CD4-positive, alpha-beta T cell treated with Interleukin-10 for 1 hour (primary cell): ENCODE results near the gene ATE1.
"Not testable (repeated sequence)": the region's sequence is repeated elsewhere in the genome, so short reads cannot be mapped to it uniquely, and the experiment has no call there.

ENCODE experiments used
- DNase-seq: peaks from one replicate; pipeline ENCODE4 v3.0.0-alpha.2; 2020

The ATE1 gene

DNA sequence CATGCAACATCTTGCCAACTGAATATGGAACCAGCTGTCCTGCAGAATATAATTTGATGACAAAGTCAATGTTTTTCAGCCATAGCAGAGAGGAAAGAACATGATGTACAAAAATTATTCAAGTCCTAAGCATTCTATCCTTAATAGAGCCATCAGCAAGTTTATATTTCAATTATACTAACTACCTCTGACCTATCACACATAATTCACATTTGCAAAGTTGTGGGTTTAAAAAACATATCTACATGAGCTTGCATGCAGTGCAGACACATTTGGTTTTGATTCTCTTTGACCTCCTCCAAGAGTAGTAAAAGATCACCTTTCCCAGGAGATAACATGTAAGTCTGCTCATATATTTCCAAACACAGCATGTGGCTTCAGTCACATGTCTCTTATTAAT is 203.5 kb downstream of the ATE1 start:
- DNase-seq = no peak

DNA sequence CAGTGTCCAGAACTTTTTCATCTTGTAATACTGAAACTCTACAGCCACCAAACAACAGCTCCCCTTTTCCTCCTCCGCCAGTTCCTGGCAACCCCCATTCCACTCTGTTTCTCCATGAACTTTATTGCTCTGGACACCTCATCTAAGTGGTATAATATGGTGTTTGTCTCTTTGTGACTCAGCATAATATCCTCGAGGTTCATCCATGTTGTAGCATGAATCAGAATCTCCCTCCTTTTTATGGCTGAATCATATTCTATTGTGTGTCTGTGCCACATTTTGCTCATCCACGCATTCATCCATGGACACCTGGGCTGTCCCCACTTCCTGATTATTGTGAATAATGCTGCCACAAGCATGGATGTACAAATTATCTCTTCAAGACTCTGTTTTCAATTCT is 205.2 kb downstream of the ATE1 start:
- no peak for DNase-seq

DNA sequence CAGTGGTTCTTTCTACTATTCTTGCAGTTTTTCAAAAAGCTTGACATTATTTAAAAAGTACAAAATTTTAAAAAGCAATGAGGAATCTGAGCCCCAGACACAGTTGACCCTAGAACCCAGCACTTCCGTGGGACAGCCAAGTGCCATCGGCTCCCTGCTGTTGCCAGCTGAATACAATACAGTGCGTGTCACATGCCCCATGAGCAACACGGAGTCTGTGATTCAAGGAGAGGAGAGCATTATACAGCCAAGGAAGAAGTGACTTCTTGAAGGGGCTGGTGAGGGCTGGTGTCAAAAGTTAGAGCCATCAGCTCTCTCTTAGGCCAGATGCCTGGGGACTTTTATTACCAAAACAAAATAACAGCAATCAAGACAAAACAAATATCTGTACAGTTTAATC is 206.6 kb downstream of the ATE1 start:
- DNase-seq = no peak

DNA sequence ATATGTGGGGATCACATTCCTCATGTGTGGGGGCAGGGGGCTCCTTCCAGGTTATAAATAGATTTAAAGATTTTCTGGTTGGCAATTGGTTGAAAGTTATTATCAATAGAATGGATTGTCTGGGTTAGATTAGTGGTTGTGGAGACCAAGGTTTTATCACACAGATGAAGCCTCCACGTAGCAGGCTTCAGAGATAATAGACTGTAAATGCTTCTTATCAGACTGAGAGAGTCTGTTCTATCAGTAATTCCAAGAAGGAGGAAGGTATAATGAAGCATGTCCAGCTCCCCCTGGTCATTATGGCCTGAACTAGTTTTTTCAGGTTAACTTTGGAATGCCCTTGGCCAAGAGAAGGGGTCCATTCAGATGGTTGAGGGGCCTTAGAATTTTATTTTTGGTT is 211.9 kb downstream of the ATE1 start:
- DNase-seq = no peak

DNA sequence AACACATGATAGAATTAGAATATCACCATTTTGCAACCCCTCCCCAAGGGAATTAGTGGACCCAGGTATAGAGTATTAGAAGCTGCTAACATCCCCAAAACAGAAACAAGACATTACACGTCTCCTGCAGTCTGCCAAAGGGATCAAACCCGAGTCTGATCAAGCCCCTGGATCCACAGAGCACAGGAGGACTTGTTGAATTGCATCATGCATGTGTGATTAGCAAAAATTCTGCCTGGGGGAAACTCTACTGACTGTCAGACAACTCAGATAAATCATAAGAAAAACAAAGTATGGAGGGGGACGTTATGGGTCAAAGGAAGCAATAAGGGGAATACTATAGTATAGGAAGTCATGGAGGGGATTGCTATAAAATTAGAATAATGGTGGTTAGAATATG is 212.8 kb downstream of the ATE1 start:
- no peak for DNase-seq

DNA sequence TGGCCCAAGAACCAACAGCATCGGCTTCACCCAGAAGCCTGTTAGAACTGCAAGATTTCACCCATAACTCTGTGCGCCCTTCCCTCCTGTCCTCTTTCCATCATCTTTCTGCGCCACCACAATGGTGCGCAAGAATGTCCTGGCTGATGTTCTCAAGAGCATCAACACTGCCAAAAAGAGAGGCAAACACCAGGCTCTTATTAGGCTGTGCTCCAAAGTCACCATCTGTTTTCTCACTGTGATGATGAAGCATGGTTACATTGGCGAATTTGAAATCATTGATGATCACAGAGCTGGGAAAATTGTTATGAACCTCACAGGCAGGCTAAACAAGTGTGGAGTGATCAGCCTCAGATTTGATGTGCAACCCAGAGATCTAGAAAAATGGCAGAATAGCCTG is 214.3 kb downstream of the ATE1 start:
- no peak for DNase-seq

- DNase-seq = no peak
Measured at GRCh38 chr10:121710971-121711370, 216.9 kb downstream of the ATE1 start.

GRCh38 chr10:121710207-121710606 is 217.6 kb downstream of the ATE1 start:
- DNase-seq = no peak

- DNase-seq = no peak
Measured at GRCh38 chr10:121709675-121710073, 218.2 kb downstream of the ATE1 start.

DNA sequence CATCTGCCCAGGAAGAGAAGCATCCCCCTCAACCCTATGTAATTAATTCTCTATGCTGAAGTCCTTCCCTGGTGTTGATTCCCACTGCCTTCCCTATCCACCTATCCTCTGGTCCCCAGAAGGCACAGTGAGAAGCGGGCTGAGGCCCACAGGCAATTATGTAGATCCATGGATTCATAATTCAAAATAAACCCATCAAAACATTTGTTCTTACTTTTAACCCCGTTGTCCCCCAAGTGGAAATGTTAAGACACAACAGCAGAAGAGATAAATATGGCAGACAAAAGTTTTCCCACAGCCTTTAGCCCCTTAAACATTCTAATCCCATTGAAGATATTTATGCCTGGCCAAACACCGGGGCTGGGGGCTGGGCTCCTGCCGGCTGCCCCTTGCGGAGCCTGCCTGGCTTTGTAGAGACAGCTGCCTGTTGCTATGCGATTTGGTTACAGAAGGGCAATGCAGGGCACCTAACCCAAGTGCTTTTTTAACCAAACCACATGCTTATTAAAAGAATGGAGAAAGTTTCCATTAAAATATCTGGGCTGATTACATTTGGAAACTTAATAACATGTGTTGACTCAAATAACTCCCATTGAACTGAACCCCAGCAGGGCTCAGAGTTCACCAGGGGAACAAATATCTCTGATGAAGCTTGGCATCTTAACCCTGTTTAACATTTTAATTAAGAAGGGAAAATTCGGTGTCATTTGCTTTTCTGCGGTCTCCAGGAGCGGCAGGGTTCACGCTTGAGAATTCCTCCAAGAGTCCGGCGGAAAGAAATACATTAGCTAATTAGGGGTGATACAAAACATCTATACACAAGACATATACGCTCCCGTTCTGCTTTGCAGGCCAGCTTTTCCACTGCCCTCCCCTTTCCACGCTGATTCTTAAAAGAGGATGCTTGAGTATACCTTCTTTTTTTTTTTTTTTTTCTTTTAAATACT is 218.8 kb downstream of the ATE1 start:
- DNase-seq = no peak

DNA sequence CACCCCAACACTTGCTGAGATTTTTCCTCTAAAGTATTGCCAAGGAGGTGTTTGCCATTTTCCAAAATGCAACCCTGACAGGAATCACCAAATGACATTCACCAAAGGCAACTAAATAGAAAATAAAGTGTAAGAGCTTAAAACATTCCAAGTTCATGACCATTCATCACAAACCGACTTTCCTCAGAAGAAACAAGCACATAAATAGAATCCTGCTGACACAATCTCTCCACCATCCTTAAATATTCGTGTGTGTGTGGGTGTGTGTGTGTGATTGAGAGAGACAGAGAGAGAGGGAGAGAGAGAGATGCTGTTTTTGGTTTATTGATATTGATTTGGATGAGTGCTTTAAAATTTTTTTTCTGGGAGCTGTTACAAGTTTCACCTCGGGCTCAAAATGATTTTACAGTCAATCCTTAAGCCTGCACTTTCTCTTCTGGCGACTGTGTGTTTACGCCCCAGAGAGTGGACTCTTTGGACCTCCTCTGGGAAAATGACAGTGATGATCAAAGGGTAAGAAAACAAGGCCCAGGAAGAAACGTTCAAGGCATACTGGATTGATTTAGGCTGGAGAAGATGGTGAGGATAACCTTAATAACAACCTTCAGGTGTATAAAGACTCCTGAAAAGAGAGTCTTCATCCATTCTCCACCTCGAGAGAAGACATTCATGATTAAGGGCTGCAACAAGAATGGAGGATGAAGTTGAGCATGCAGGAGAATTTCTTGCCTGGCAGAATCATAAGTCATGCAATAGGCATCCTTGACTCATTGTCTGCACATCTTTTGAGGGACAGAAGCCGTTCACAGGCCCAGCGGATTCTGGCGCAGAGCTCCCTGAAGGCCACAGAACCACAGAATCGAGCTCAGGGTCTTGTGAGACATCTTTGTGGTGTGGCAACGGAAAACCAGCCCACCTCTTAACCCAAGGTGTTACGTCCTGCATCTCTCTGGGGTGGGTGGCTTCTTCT is 225.2 kb downstream of the ATE1 start:
- no peak for DNase-seq

GRCh38 chr10:121700416-121700815 is 227.4 kb downstream of the ATE1 start:
- DNase-seq = no peak

GRCh38 chr10:121699703-121700102 is 228.1 kb downstream of the ATE1 start:
- not testable (repeated sequence) for DNase-seq

GRCh38 chr10:121698902-121699301 is 228.9 kb downstream of the ATE1 start:
- DNase-seq = no peak

- no peak for DNase-seq
Measured at GRCh38 chr10:121698336-121698735, 229.5 kb downstream of the ATE1 start.

DNA sequence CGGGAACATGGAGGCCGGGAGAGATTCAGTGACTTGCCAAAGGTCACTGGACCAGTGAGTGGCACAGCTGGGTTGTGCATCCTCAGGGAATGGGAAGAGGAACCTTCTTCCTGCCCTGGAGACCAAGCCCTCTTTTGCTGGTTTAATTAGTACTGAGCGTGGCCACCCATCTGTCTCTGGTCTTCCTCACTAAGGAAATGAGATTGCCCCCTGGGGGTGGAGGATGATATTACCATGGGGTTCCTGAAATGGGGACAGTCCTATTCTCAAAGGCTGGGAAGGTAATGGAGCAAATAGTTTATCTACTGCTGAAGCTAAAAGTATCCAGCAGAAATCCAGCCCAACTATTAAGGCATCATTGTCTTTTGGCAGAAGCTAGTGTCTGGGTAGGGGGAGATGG is 231.0 kb downstream of the ATE1 start:
- no peak for DNase-seq

GRCh38 chr10:121695731-121696464 is 231.9 kb downstream of the ATE1 start:
- DNase-seq = no peak

GRCh38 chr10:121694966-121695643 is 232.7 kb downstream of the ATE1 start:
- DNase-seq = no peak

- no peak for DNase-seq
Measured at GRCh38 chr10:121694327-121694965, 233.4 kb downstream of the ATE1 start.

- DNase-seq = no peak
Measured at GRCh38 chr10:121692626-121693025, 235.2 kb downstream of the ATE1 start.

DNA sequence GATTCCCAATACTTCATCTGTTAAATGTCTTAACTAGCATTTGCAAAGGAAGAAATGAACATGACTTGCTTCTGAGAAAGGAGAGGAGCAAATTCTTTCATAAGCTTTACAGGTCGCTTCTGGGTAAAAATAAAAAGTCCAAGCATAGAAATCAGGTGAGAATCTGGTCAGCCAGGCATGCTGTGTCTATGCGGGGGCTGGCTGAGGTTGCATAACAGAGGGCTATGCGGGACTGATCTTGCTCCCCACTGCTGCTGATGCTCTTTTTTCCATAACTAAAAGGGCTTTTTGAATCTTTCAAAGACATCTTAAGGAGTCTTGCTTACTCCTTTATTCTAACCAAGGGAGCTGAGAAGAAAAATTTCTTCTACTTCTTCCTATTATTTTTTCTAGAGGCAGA is 236.9 kb downstream of the ATE1 start:
- DNase-seq = no peak
